Uterus (tissue), 4 donors: ENCODE measurements around the gene GPSM1. TPM values are rescaled to one million over a fixed set of nuclear protein-coding genes. Genes with fewer than 3 reads are reported as not detected.

ENCODE experiments used
- DNase-seq, 2 donors: peaks; one replicate each; pipeline ENCODE4 v3.0.0-alpha.2; 2019 to 2020
- H3K27ac ChIP-seq, 2 donors: fragments of 200-600 bp; sonication (generic); 1 replicate in 1 of 2; 2 replicates in 1 of 2; pipeline ENCODE4 v1.5.1; 2016 to 2018
- H3K27me3 ChIP-seq, 2 donors: fragments of 200-600 bp; sonication (generic); one replicate each; pipeline ENCODE4 v1.5.1; 2018 to 2019; ENCODE audit warnings: control low read depth in 1 of 2
- H3K36me3 ChIP-seq, 2 donors: fragments of 200-600 bp; sonication (generic); one replicate each; pipeline ENCODE4 v1.5.1; 2019; ENCODE audit warnings: control low read depth in 1 of 2
- H3K4me1 ChIP-seq, 2 donors: fragments of 200-600 bp; sonication (generic); one replicate each; pipeline ENCODE4 v1.5.1; 2018 to 2019; ENCODE audit warnings: control low read depth in 1 of 2
- H3K4me3 ChIP-seq, 2 donors: fragments of 200-600 bp; sonication (generic); 1 replicate in 1 of 2; 2 replicates in 1 of 2; pipeline ENCODE4 v1.5.1; 2018 to 2019; ENCODE audit warnings: mild to moderate bottlenecking in 1 of 2
- H3K9me3 ChIP-seq, 2 donors: fragments of 200-600 bp; sonication (generic); one replicate each; pipeline ENCODE4 v1.5.1; 2019; ENCODE audit warnings: control low read depth in 1 of 2
- POLR2A ChIP-seq, 2 donors: fragments of 450-650 bp; IDR thresholded peaks; one replicate each; pipeline ENCODE4 v1.6.1; 2016; ENCODE audit warnings: antibody characterized with exemption in 2 of 2, mild to moderate bottlenecking in 1 of 2, moderate library complexity in 1 of 2
- intact Hi-C: fragments of 100-400 bp; cut with DNase I; formaldehyde crosslinking; loops from one replicate; pipeline ENCODE4 v1.15.1; 2023; ENCODE audit warnings: low total_unique reads
- total RNA-seq, 4 donors: library from RNA; depleted of rRNA in 3 of 4; stranded (reverse); fragments of >200 nt in 3 of 4; gene quantifications; one replicate each; pipeline versions ENCODE4 v1.1.0 to v1.2.4, GENCODE V29; 2014 to 2023
- TF ChIP-seq, protein P1 (sequence below), 4 experiments: fragments of 200-600 bp in 2 of 4; fragments of 450-650 bp in 2 of 4; sonication (generic) in 2 of 4; IDR thresholded peaks; one replicate each; pipeline ENCODE4 v1.5.1; 2016 to 2019; ENCODE audit warnings: antibody characterized with exemption in 4 of 4, mild to moderate bottlenecking in 2 of 4, moderate library complexity in 1 of 4
- donor health status: DM: yes; HTN: yes; CAD: no.

Gene GPSM1
- total RNA-seq, 4 donors from 2014 or later, result 4.4 to 43.6 (median 24.1) TPM

DNA sequence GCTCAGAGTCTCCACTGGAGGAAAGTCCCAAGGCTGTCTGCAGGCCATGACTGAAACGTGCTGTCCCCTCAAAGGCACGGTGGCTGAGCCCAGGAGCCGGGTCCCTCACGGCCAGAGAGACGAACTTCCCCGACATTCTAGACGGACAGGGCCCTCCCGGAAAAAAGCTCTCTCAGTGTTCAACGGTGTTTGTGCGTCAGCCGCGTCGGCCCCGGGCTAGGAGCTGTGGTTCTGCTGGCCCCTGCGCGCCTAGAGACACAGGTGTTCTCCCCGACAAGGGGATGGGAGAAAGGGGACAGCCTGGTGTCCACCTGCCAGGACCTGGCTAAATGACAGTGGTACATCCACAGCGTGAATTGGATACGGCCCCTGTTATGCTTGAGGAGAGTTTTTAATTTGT, 5.8 kb upstream of the GPSM1 start:
- Histone ChIP-seq H3K27me3 (no peaks in the 10 kb centered on the region), H3K27ac (no peak overlapping the region), H3K9me3 (no peaks in the 10 kb centered on the region), H3K36me3 (no peaks in the 10 kb centered on the region), H3K4me3 (no peak overlapping the region), H3K4me1 (peaks cover 0 to 9% of the 10 kb centered on the region in 2 donors)
- TF ChIP-seq POLR2A (IDR thresholded peaks at IDR 0.05), result no peak
- TF ChIP-seq, protein P1, sequence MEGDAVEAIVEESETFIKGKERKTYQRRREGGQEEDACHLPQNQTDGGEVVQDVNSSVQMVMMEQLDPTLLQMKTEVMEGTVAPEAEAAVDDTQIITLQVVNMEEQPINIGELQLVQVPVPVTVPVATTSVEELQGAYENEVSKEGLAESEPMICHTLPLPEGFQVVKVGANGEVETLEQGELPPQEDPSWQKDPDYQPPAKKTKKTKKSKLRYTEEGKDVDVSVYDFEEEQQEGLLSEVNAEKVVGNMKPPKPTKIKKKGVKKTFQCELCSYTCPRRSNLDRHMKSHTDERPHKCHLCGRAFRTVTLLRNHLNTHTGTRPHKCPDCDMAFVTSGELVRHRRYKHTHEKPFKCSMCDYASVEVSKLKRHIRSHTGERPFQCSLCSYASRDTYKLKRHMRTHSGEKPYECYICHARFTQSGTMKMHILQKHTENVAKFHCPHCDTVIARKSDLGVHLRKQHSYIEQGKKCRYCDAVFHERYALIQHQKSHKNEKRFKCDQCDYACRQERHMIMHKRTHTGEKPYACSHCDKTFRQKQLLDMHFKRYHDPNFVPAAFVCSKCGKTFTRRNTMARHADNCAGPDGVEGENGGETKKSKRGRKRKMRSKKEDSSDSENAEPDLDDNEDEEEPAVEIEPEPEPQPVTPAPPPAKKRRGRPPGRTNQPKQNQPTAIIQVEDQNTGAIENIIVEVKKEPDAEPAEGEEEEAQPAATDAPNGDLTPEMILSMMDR (IDR thresholded peaks at IDR 0.05), result no peak
- no peak for DNase-seq
- intact Hi-C loops, result no loop called here

DNA sequence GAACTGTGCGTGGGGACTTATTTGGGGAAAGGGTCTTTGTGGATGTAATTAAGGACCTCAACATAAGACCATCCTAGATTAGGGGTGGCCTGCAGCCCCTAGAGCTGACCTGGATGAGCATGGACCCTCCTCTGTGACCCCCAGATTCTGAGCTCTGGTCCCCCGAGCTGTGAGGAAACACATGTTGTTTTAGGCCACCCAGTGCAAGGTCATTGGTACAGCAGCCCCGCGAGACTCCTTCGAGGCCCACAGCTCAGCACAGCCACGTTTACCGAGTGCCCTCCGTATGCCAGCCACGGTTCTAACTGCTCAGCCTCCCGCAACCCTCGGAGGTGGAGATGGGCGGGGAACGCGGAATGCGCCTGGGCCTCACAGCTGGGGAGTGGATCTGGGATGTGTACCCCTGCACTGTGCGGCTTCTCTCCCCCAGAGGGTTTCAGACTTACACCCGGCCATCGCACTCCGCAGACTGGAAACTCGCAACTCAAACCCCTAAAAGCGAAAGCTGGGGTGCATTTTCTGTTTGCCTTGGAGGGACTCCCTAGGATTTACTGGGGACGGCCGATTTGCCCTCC, 4.5 kb upstream of the GPSM1 start:
- DNase-seq, result no peak
- Histone ChIP-seq H3K36me3 (no peaks in the 10 kb centered on the region), H3K27ac (no peak overlapping the region), H3K27me3 (no peaks in the 10 kb centered on the region), H3K4me1 (peaks cover 0 to 16% of the 10 kb centered on the region in 2 donors), H3K9me3 (no peaks in the 10 kb centered on the region), H3K4me3 (no peak overlapping the region)
- intact Hi-C loops, result no loop called here
- no peak for TF ChIP-seq POLR2A (IDR thresholded peaks at IDR 0.05)
- TF ChIP-seq, protein P1 (IDR thresholded peaks at IDR 0.05), result no peak

DNA sequence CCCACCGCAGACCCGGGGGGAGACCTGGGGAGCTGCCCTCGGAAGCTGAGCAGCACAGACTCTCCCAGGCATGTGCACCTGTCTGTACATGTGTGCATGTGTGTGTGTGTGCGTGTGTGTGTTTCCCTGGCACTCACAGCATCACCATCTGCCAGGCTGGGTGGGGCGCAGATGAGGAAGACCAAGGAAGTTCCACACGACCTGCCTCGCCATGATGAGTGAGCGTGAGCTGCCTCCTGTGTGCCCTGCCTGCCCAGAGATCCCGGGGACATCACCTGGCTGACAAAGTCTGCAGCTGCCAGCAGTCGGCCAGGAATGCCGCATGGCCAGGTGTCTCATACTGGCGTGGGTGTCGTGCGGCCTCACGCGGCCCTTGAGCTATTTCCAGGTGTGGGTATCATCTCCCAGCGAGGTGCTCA, 4.0 kb upstream of the GPSM1 start:
- no peak for DNase-seq
- no peak for TF ChIP-seq POLR2A (IDR thresholded peaks at IDR 0.05)
- TF ChIP-seq, protein P1 (IDR thresholded peaks at IDR 0.05), result no peak

DNA sequence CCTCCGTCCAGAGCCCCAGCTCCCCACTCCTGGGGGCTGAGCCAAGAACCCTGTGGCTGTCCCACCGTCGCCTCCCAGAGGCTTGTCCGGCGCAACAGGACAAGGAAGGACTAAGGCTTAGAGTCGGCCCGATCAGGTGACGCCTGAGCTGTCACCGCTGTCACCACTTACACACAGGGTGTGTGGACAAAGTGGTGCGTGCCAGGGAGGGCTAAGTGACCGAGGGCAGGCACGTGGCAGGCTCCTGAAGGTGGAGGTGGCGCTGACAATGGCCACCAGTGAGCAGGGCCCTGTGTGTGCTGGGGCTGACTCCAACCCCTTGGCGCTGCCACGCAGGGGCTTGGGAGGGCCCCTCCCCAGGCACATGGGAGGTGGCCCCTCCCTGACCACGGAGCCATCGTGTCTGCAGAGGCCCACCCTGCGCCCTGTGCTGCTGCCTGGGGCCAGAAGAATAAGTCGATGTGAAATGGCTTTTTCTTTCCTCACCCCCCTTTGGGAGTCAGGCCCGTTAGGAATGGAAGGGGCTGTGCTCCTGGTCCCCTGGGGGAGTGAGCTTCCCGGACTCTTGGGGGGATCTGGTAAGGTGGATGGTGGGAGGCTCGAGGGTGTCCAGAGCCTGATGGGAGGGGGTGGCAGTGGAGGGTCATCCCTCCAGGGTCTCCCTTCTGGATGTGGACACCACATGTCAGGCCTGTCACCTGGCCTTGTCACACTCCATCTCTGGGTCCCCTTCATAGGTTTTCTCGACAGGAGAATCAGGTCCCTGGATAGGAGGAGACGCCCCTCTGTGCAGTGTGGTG, 2.6 kb upstream of the GPSM1 start:
- no peak for TF ChIP-seq POLR2A (IDR thresholded peaks at IDR 0.05)
- TF ChIP-seq, protein P1 (IDR thresholded peaks at IDR 0.05), result no peak
- peaks cover 0 to 30% of the 10 kb centered on the region in 2 donors for H3K4me1 ChIP-seq
- no peaks in the 10 kb centered on the region for H3K36me3 ChIP-seq
- no peak overlapping the region for H3K27ac ChIP-seq
- intact Hi-C loops, result no loop called here
- no peaks in the 10 kb centered on the region for H3K9me3 ChIP-seq
- no peaks in the 10 kb centered on the region for H3K27me3 ChIP-seq
- DNase-seq, result no peak
- H3K4me3 ChIP-seq, result no peak overlapping the region

More for the DNA sequence above, 4.0 kb upstream of the GPSM1 start:
- intact Hi-C loops, result no loop called here
- no peak overlapping the region for H3K27ac ChIP-seq
- H3K9me3 ChIP-seq, result no peaks in the 10 kb centered on the region
- H3K4me3 ChIP-seq, result no peak overlapping the region
- H3K36me3 ChIP-seq, result no peaks in the 10 kb centered on the region
- peaks cover 0 to 21% of the 10 kb centered on the region in 2 donors for H3K4me1 ChIP-seq
- no peaks in the 10 kb centered on the region for H3K27me3 ChIP-seq

DNA sequence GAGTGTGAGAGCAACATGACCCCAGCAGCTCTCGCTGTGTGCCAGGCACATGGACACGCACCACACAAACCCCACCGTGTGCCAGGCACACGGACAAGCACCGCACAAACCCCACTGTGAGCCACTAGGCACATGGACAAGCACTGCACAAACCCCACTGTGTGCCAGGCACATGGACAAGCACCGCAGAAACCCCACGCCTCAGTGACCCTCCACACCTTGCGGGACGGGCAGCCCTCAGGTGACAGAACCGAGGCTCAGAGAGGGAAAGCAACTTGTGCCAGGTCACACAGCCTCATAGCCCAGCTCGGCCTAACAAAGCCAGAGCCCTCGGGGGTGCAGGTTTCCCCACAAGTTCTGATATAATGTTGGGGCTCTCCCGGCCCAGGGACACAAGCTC, 2.0 kb upstream of the GPSM1 start:
- intact Hi-C loops, result no loop called here
- H3K27ac ChIP-seq, result peak overlapping the region; percentile 56 to 86
- peaks cover 0 to 30% of the 10 kb centered on the region in 2 donors for H3K4me1 ChIP-seq

More for the DNA sequence above, 2.0 kb upstream of the GPSM1 start:
- Histone ChIP-seq H3K27me3 (no peaks in the 10 kb centered on the region), H3K4me3 (no peak overlapping the region), H3K36me3 (no peaks in the 10 kb centered on the region), H3K9me3 (no peaks in the 10 kb centered on the region)
- no peak for TF ChIP-seq POLR2A (IDR thresholded peaks at IDR 0.05)
- TF ChIP-seq, protein P1 (IDR thresholded peaks at IDR 0.05), result no peak
- DNase-seq, result no peak
